ENCODE measurements around the gene MCOLN2.
A peak's percentile ranks its signal among the peaks of the same experiment; 100 is the strongest.

The MCOLN2 gene

DNA sequence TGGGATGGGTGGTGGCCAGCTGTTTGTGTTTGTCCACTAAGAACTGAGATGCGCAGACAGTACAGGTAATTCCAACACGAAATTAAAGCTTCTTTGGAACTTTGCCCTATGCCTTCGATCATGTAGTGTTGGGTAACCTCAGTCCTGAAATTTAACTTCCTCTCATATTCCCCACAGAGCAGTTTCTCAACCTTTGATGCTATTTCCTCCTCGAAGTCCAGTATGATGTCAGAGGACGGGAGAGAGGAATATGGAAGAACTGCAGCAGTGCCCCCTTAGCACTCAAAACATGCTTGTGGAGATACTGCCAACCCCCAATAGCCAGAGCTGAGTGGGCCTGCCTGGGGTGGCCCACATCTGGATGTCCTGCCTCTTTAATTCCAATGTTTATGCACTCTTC is 107.5 kb downstream of the MCOLN2 start:
- H3K27ac ChIP-seq (replicated peaks), result no peak overlapping the region
- peaks cover 22% of the 10 kb centered on the region for H3K27me3 ChIP-seq (ENCODE audit: insufficient read depth, poor library complexity, severe bottlenecking)
- H3K4me3 ChIP-seq (replicated peaks; ENCODE audit: insufficient read depth, low read length), result no peak overlapping the region
- peak; percentile 36; the same call in 1 of the 2 replicates for TF ChIP-seq SPI1 (IDR thresholded peaks at IDR 0.05; ENCODE audit: borderline replicate concordance, low read depth)
- TF ChIP-seq GABPA (IDR thresholded peaks at IDR 0.05; ENCODE audit: low read depth), result no peak
- DNase-seq (ENCODE audit: low read depth in 1 of 2, low spot score in 1 of 2), result no peak

DNA sequence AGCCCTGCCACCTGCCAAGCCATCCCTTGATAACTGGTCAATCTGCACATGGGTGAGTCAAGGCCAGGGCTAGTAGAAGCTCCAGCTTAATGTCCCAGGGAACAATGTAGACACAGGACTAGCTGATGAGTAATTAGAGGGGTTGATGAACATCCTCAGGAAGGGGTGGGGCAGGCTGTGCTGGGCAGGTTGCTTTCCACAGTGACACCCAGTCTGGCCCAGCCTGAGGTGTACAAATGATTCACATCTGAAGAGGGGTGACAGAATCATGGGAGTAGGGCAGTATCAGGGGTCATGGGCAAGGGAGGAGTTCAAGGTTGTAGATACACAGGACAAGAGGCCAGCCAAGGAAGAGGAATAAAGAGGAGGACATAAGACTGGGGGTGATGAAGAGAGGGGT is 108.2 kb downstream of the MCOLN2 start:
- H3K27ac ChIP-seq (replicated peaks), result no peak overlapping the region
- TF ChIP-seq, protein P1, sequence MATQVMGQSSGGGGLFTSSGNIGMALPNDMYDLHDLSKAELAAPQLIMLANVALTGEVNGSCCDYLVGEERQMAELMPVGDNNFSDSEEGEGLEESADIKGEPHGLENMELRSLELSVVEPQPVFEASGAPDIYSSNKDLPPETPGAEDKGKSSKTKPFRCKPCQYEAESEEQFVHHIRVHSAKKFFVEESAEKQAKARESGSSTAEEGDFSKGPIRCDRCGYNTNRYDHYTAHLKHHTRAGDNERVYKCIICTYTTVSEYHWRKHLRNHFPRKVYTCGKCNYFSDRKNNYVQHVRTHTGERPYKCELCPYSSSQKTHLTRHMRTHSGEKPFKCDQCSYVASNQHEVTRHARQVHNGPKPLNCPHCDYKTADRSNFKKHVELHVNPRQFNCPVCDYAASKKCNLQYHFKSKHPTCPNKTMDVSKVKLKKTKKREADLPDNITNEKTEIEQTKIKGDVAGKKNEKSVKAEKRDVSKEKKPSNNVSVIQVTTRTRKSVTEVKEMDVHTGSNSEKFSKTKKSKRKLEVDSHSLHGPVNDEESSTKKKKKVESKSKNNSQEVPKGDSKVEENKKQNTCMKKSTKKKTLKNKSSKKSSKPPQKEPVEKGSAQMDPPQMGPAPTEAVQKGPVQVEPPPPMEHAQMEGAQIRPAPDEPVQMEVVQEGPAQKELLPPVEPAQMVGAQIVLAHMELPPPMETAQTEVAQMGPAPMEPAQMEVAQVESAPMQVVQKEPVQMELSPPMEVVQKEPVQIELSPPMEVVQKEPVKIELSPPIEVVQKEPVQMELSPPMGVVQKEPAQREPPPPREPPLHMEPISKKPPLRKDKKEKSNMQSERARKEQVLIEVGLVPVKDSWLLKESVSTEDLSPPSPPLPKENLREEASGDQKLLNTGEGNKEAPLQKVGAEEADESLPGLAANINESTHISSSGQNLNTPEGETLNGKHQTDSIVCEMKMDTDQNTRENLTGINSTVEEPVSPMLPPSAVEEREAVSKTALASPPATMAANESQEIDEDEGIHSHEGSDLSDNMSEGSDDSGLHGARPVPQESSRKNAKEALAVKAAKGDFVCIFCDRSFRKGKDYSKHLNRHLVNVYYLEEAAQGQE (IDR thresholded peaks at IDR 0.05; ENCODE audit: insufficient replicate concordance, low read depth), result no peak
- TF ChIP-seq GABPA (IDR thresholded peaks at IDR 0.05; ENCODE audit: low read depth), result no peak
- TF ChIP-seq, protein P2, sequence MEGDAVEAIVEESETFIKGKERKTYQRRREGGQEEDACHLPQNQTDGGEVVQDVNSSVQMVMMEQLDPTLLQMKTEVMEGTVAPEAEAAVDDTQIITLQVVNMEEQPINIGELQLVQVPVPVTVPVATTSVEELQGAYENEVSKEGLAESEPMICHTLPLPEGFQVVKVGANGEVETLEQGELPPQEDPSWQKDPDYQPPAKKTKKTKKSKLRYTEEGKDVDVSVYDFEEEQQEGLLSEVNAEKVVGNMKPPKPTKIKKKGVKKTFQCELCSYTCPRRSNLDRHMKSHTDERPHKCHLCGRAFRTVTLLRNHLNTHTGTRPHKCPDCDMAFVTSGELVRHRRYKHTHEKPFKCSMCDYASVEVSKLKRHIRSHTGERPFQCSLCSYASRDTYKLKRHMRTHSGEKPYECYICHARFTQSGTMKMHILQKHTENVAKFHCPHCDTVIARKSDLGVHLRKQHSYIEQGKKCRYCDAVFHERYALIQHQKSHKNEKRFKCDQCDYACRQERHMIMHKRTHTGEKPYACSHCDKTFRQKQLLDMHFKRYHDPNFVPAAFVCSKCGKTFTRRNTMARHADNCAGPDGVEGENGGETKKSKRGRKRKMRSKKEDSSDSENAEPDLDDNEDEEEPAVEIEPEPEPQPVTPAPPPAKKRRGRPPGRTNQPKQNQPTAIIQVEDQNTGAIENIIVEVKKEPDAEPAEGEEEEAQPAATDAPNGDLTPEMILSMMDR (IDR thresholded peaks at IDR 0.05; ENCODE audit: insufficient read depth, low read length), result no peak
- no peak for TF ChIP-seq SPI1 (IDR thresholded peaks at IDR 0.05; ENCODE audit: borderline replicate concordance, low read depth)
- no peak for TF ChIP-seq POLR2AphosphoS5 (IDR thresholded peaks at IDR 0.05; ENCODE audit: low read depth)
- no peak overlapping the region for H3K4me3 ChIP-seq (replicated peaks; ENCODE audit: insufficient read depth, low read length)
- no peak for DNase-seq (ENCODE audit: low read depth in 1 of 2, low spot score in 1 of 2)
- peaks cover 18% of the 10 kb centered on the region for H3K27me3 ChIP-seq (ENCODE audit: insufficient read depth, poor library complexity, severe bottlenecking)

DNA sequence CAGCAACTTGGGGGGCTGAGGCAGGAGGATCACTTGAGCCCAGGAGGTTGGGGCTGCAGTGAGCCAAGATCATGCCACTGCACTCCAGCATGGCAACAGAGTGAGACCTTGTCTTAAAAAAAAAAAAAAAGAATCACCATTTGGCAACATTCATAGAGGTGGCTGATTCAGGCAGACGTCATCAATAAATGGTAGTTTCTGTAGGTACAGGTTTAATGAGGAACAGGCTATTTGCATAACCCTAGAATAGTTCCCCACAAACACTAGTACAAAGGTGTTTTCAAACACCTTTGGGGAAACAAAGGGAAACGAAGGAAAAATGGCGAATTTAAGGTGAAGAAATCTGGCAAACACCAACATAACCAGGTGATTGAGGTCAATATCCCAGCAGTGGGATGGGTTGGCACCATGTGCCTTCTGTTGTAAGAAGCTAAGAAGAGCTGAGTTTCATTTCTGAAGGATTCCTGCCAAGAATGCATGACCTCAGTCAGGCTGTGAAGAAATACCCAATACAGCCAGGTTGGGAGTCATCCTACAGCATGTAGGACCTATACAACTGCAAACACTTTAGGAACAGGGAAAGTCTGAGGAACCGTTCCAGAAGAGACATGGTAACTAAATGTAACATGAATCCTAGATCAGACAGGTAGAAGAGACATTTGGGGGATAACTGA is 109.5 kb downstream of the MCOLN2 start:
- Histone ChIP-seq H3K4me3 (replicated peaks; ENCODE audit: insufficient read depth, low read length) (no peak overlapping the region), H3K27me3 (ENCODE audit: insufficient read depth, poor library complexity, severe bottlenecking) (peaks cover 9% of the 10 kb centered on the region), H3K27ac (replicated peaks) (no peak overlapping the region)
- no peak for TF ChIP-seq SPI1 (IDR thresholded peaks at IDR 0.05; ENCODE audit: borderline replicate concordance, low read depth)
- TF ChIP-seq, protein P2 (IDR thresholded peaks at IDR 0.05; ENCODE audit: insufficient read depth, low read length), result no peak
- TF ChIP-seq, protein P1 (IDR thresholded peaks at IDR 0.05; ENCODE audit: insufficient replicate concordance, low read depth), result no peak
- TF ChIP-seq GABPA (IDR thresholded peaks at IDR 0.05; ENCODE audit: low read depth), result no peak
- TF ChIP-seq POLR2AphosphoS5 (IDR thresholded peaks at IDR 0.05; ENCODE audit: low read depth), result no peak
- DNase-seq (ENCODE audit: low read depth in 1 of 2, low spot score in 1 of 2), result no peak

DNA sequence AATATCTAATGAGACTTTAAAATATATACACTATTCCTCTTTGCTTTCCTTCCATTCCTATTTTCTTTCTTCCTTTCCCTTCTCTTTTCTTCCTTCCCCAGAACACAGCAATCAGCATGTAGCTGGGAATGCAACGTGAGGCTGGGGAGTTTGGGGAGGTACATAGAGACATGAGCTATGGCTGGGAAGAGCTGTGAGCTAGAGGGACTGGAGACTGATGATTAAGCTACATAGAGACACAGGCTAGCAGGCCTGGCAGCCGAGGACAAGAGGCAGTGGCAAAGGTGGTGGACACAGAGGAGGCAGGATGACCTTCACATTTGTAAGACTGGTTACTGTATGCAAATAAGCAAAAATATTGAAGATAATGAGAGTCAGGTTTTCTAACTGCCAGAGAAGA is 111.4 kb downstream of the MCOLN2 start:
- Histone ChIP-seq H3K4me3 (replicated peaks; ENCODE audit: insufficient read depth, low read length) (no peak overlapping the region), H3K27ac (replicated peaks) (no peak overlapping the region), H3K27me3 (ENCODE audit: insufficient read depth, poor library complexity, severe bottlenecking) (no peaks in the 10 kb centered on the region)
- no peak for DNase-seq (ENCODE audit: low read depth in 1 of 2, low spot score in 1 of 2)
- TF ChIP-seq POLR2AphosphoS5 (IDR thresholded peaks at IDR 0.05; ENCODE audit: low read depth) (no peak), GABPA (IDR thresholded peaks at IDR 0.05; ENCODE audit: low read depth) (no peak), SPI1 (IDR thresholded peaks at IDR 0.05; ENCODE audit: borderline replicate concordance, low read depth) (no peak)
